GM12878 (cell line): ENCODE measurements around the gene RPUSD1.
"Not testable (repeated sequence)": the region's sequence is repeated elsewhere in the genome, so short reads cannot be mapped to it uniquely, and the experiment has no call there.

Source experiments
- BACH1 ChIP-seq: fragments of 450-650 bp; IDR thresholded peaks from 2 replicates; pipeline ENCODE4 v1.6.1; 2017; ENCODE audit warnings: mild to moderate bottlenecking, borderline replicate concordance
- CTCF ChIP-seq, 3 experiments: IDR thresholded peaks in 2 of 3; conservative IDR thresholded peaks in 1 of 3; 2 replicates each; pipeline ENCODE4 v1.5.1; 2011; ENCODE audit warnings: low read depth in 3 of 3, low read length in 3 of 3, mild to moderate bottlenecking in 3 of 3, control low read depth in 2 of 3, moderate library complexity in 2 of 3, inconsistent platforms in 1 of 3, mixed read lengths in 1 of 3; ENCODE audit not compliant: control insufficient read depth in 2 of 3, insufficient read depth in 1 of 3; ENCODE audit errors: extremely low read depth in 1 of 3
- MTA3 ChIP-seq: IDR thresholded peaks from 2 replicates; pipeline ENCODE4 v1.6.1; 2012; ENCODE audit warnings: low read length, inconsistent platforms, borderline replicate concordance
- RCOR1 ChIP-seq: conservative IDR thresholded peaks from 2 replicates; pipeline ENCODE4 v1.6.1; 2012; ENCODE audit warnings: low read depth, low read length, improper control_type of control experiment
- REST ChIP-seq: IDR thresholded peaks from 2 replicates; pipeline ENCODE4 v1.6.1; 2012; ENCODE audit warnings: mild to moderate bottlenecking, low read depth, low read length
- SMAD5 ChIP-seq: IDR thresholded peaks from 2 replicates; pipeline ENCODE4 v1.6.1; 2016; ENCODE audit warnings: antibody characterized with exemption, low read depth
- USF2 ChIP-seq: IDR thresholded peaks from 2 replicates; pipeline ENCODE4 v1.6.1; 2011; ENCODE audit warnings: low read depth, low read length, improper control_type of control experiment, borderline replicate concordance

- TF ChIP-seq CTCF (IDR thresholded peaks at IDR 0.05 in 2 of 3, conservative IDR thresholded peaks at IDR 0.05 in 1 of 3; ENCODE audit: control insufficient read depth in 2 of 3, extremely low read depth in 1 of 3, insufficient read depth in 1 of 3, low read depth in 3 of 3, low read length in 3 of 3); USF2; SMAD5; REST; MTA3; RCOR1; BACH1: not testable (repeated sequence)
Observed at GRCh38 chr16:820044-820408, 31.8 kb upstream of the RPUSD1 start.
